Inflammatory macrophage treated with lipopolysaccharide for 4 hours (primary cell): ENCODE data around the gene SLX9.

Experiments used
- DNase-seq: peaks from one replicate; pipeline ENCODE4 v3.0.0-alpha.2; 2020

The SLX9 gene

GRCh38 chr21:44939532-44940115, at the start of gene SLX9:
Gene SLX9 (plus strand): TSS chr21:44940029. CDS start chr21:44940058, 29 bp downstream.
- peak; percentile 77 for DNase-seq

- DNase-seq = no peak
These were observed 49.4 kb upstream of the SLX9 start for GRCh38 chr21:44890338-44890931.

GRCh38 chr21:44890961-44891541, 48.8 kb upstream of the SLX9 start:
- no peak for DNase-seq

GRCh38 chr21:44891631-44892031, 48.2 kb upstream of the SLX9 start:
- no peak for DNase-seq

GRCh38 chr21:44892095-44892494, 47.7 kb upstream of the SLX9 start:
- DNase-seq = no peak

- peak; percentile 63 for DNase-seq
These were observed 47.1 kb upstream of the SLX9 start for GRCh38 chr21:44892536-44893277.

GRCh38 chr21:44893278-44893556, 46.6 kb upstream of the SLX9 start:
- DNase-seq = no peak

GRCh38 chr21:44893948-44894656, 45.7 kb upstream of the SLX9 start:
- no peak for DNase-seq

- no peak for DNase-seq
These were observed 45.0 kb upstream of the SLX9 start for GRCh38 chr21:44894687-44895302.

GRCh38 chr21:44895859-44896258, 44.0 kb upstream of the SLX9 start:
- DNase-seq = no peak

GRCh38 chr21:44896561-44897286, 43.1 kb upstream of the SLX9 start:
- DNase-seq = no peak

GRCh38 chr21:44897326-44898010, 42.4 kb upstream of the SLX9 start:
- DNase-seq = peak; percentile 80

- DNase-seq = no peak
These were observed 41.8 kb upstream of the SLX9 start for GRCh38 chr21:44898011-44898488.

GRCh38 chr21:44898851-44899767, 40.7 kb upstream of the SLX9 start:
- no peak for DNase-seq

- no peak for DNase-seq
These were observed 39.9 kb upstream of the SLX9 start for GRCh38 chr21:44899768-44900558.

- DNase-seq = no peak
These were observed 39.1 kb upstream of the SLX9 start for GRCh38 chr21:44900559-44901251.

GRCh38 chr21:44901391-44902074, 38.3 kb upstream of the SLX9 start:
- DNase-seq = no peak
